Activated gamma-delta T cell treated with anti-CD3 and anti-CD28 coated beads, Interleukin-2, amount 50 U/mL, for 16 hours (primary cell): ENCODE measurements around the gene TCF7L2.

ENCODE experiments used
- DNase-seq: peaks from one replicate; pipeline ENCODE4 v3.0.0-alpha.2; 2020; ENCODE audit warnings: low read depth

The TCF7L2 gene

GRCh38 chr10:113149626-113150025, 199.6 kb downstream of the TCF7L2 start:
- DNase-seq = no peak

GRCh38 chr10:113151190-113151666, 201.2 kb downstream of the TCF7L2 start:
- no peak for DNase-seq

- DNase-seq = no peak
Measured at GRCh38 chr10:113153493-113154102, 203.6 kb downstream of the TCF7L2 start.

GRCh38 chr10:113157441-113157840, 207.4 kb downstream of the TCF7L2 start:
- no peak for DNase-seq

GRCh38 chr10:113158183-113158582, 208.1 kb downstream of the TCF7L2 start:
- no peak for DNase-seq

- no peak for DNase-seq
Measured at GRCh38 chr10:113159563-113159962, 209.5 kb downstream of the TCF7L2 start.

- no peak for DNase-seq
Measured at GRCh38 chr10:113160641-113161040, 210.6 kb downstream of the TCF7L2 start.

GRCh38 chr10:113161066-113161465, 211.0 kb downstream of the TCF7L2 start:
- no peak for DNase-seq

GRCh38 chr10:113162960-113163359, 212.9 kb downstream of the TCF7L2 start:
- DNase-seq = no peak

GRCh38 chr10:113165673-113166072, 215.6 kb downstream of the TCF7L2 start:
- no peak for DNase-seq

GRCh38 chr10:113167702-113168101, 217.7 kb downstream of the TCF7L2 start:
- DNase-seq = no peak

- DNase-seq = no peak
Measured at GRCh38 chr10:113168584-113168983, 218.5 kb downstream of the TCF7L2 start.

- no peak for DNase-seq
Measured at GRCh38 chr10:113169111-113169510, 219.1 kb downstream of the TCF7L2 start.

- no peak for DNase-seq
Measured at GRCh38 chr10:113169853-113170460, 219.9 kb downstream of the TCF7L2 start.

- DNase-seq = no peak
Measured at GRCh38 chr10:113171662-113172061, 221.6 kb downstream of the TCF7L2 start.

- DNase-seq = no peak
Measured at GRCh38 chr10:113175176-113175575, 225.1 kb downstream of the TCF7L2 start.

GRCh38 chr10:113175756-113176651, 226.0 kb downstream of the TCF7L2 start:
- no peak for DNase-seq

- DNase-seq = no peak
Measured at GRCh38 chr10:113176652-113177155, 226.7 kb downstream of the TCF7L2 start.

GRCh38 chr10:113177156-113177935, 227.3 kb downstream of the TCF7L2 start:
- no peak for DNase-seq

GRCh38 chr10:113177936-113178335, 227.9 kb downstream of the TCF7L2 start:
- no peak for DNase-seq

GRCh38 chr10:113178771-113179170, 228.7 kb downstream of the TCF7L2 start:
- DNase-seq = no peak

- DNase-seq = no peak
Measured at GRCh38 chr10:113179265-113179664, 229.2 kb downstream of the TCF7L2 start.
